Endothelial cell of umbilical vein (primary cell): ENCODE results near the gene SNX24. TPM values are rescaled to one million over a fixed set of nuclear protein-coding genes. Genes with fewer than 3 reads are reported as not detected.
"Not testable (repeated sequence)": the region's sequence is repeated elsewhere in the genome, so short reads cannot be mapped to it uniquely, and the experiment has no call there.

Experiments
- BruUV-seq: library from RNA; stranded (reverse); fragments of 400-500 nt; replicated peaks from 2 replicates; lab custom pipeline; 2021; lab: Mats Ljungman, UMichigan
- CTCF ChIA-PET: fragments of 300-600, 350-600 bp; sonication (Branson Sonifier 250); formaldehyde crosslinking; loops from one replicate; lab custom pipeline; 2021; ENCODE audit warnings: antibody characterized with exemption, inconsistent platforms; lab: Charles Lee
- POLR2A ChIA-PET: fragments of 300-600, 350-600 bp; sonication (Branson Sonifier 250); formaldehyde crosslinking; loops from one replicate; lab custom pipeline; 2021; ENCODE audit warnings: antibody characterized with exemption, inconsistent platforms; lab: Charles Lee
- DNase-seq: peaks from one replicate; pipeline ENCODE4 v3.0.0-alpha.2; 2011; ENCODE audit warnings: low read depth, low spot score
- FAIRE-seq: peaks from 2 replicates; lab custom pipeline; 2011; peaks lifted over from hg19 to GRCh38; lab: Jason Lieb, UNC
- H2AFZ ChIP-seq: 2 replicates; pipeline ENCODE4 v1.6.0; 2012; ENCODE audit warnings: low read depth, low read length, control low read depth, inconsistent platforms
- H3K27ac ChIP-seq: 2 replicates; pipeline ENCODE4 v1.5.1; 2011; ENCODE audit warnings: low read depth, mild to moderate bottlenecking, control low read depth, low read length, moderate library complexity; ENCODE audit not compliant: insufficient read depth
- H3K27me3 ChIP-seq, 2 experiments: 2 replicates each; pipeline versions ENCODE4 v1.6.0 to v1.6.1; 2011; ENCODE audit warnings: low read length in 2 of 2, mixed read lengths in 1 of 2; ENCODE audit not compliant: control insufficient read depth in 2 of 2, insufficient read depth in 2 of 2
- H3K36me3 ChIP-seq, 2 experiments: 2 replicates in 1 of 2; 3 replicates in 1 of 2; pipeline ENCODE4 v1.5.1; 2011; ENCODE audit warnings: low read length in 2 of 2, mild to moderate bottlenecking in 1 of 2, moderate library complexity in 1 of 2; ENCODE audit not compliant: control insufficient read depth in 2 of 2, insufficient read depth in 2 of 2; ENCODE audit errors: extremely low read depth in 1 of 2
- H3K4me1 ChIP-seq: 3 replicates; pipeline ENCODE4 v1.5.1; 2011; ENCODE audit warnings: mild to moderate bottlenecking, low read length; ENCODE audit not compliant: control insufficient read depth, insufficient read depth; ENCODE audit errors: extremely low read depth
- H3K4me2 ChIP-seq: 2 replicates; pipeline ENCODE4 v1.6.1; 2011; ENCODE audit warnings: low read length, control low read depth, mixed read lengths; ENCODE audit not compliant: insufficient read depth
- H3K4me3 ChIP-seq, 3 experiments: fragments of 200-600 bp in 1 of 3; sonication (generic), shearing (Covaris generic) in 1 of 3; replicated peaks in 1 of 3; 2 replicates each; pipeline ENCODE4 v1.5.1; 2011 to 2016; ENCODE audit warnings: control low read depth in 3 of 3, low read length in 3 of 3, mild to moderate bottlenecking in 2 of 3, inconsistent platforms in 1 of 3, low read depth in 1 of 3, moderate library complexity in 1 of 3; ENCODE audit not compliant: insufficient read depth in 1 of 3
- H3K79me2 ChIP-seq: 2 replicates; pipeline ENCODE4 v1.6.0; 2012; ENCODE audit warnings: low read length, inconsistent platforms; ENCODE audit not compliant: control insufficient read depth, insufficient read depth
- H3K9ac ChIP-seq: replicated peaks from 2 replicates; pipeline ENCODE3; 2011; ENCODE audit warnings: low read length, control low read depth; ENCODE audit not compliant: insufficient read depth; ENCODE audit errors: extremely low read depth
- H3K9me1 ChIP-seq: replicated peaks from 3 replicates; pipeline ENCODE4 v1.6.0; 2011; ENCODE audit warnings: mild to moderate bottlenecking, low read length; ENCODE audit not compliant: control insufficient read depth, insufficient read depth; ENCODE audit errors: extremely low read depth
- H3K9me3 ChIP-seq: replicated peaks from 2 replicates; pipeline ENCODE4 v1.5.1; 2012; ENCODE audit warnings: low read length, inconsistent platforms; ENCODE audit not compliant: control insufficient read depth, insufficient read depth
- H4K20me1 ChIP-seq: replicated peaks from 2 replicates; pipeline ENCODE3; 2011; ENCODE audit warnings: mild to moderate bottlenecking, low read length; ENCODE audit not compliant: control insufficient read depth, insufficient read depth; ENCODE audit errors: extremely low read depth
- EZH2 ChIP-seq: IDR thresholded peaks from 2 replicates; pipeline ENCODE4 v1.6.1; 2012; ENCODE audit warnings: borderline replicate concordance, low read depth, mild to moderate bottlenecking, moderate library complexity, low read length, inconsistent platforms; ENCODE audit not compliant: severe bottlenecking
- FOS ChIP-seq: IDR thresholded peaks from 2 replicates; pipeline ENCODE4 v1.6.1; 2011; ENCODE audit warnings: mild to moderate bottlenecking, low read length, moderate library complexity, borderline replicate concordance; ENCODE audit not compliant: insufficient read depth
- GATA2 ChIP-seq: IDR thresholded peaks from 2 replicates; pipeline ENCODE4 v1.7.0; 2011; ENCODE audit warnings: low read depth, mild to moderate bottlenecking, moderate library complexity, mixed read lengths, low read length; ENCODE audit not compliant: insufficient read length, insufficient read depth
- JUN ChIP-seq: IDR thresholded peaks from 2 replicates; pipeline ENCODE4 v1.6.1; 2011; ENCODE audit warnings: borderline replicate concordance, low read depth; ENCODE audit not compliant: insufficient read length, insufficient read depth
- MYC ChIP-seq: IDR thresholded peaks from one replicate; pipeline ENCODE4 v1.6.1; 2011; ENCODE audit warnings: mild to moderate bottlenecking, low read depth, low read length
- POLR2A ChIP-seq: IDR thresholded peaks from 2 replicates; pipeline ENCODE4 v1.6.1; 2012; ENCODE audit warnings: low read depth, mild to moderate bottlenecking, control low read depth, low read length
- POLR2AphosphoS5 ChIP-seq: IDR thresholded peaks from 2 replicates; pipeline ENCODE4 v1.6.1; 2012; ENCODE audit warnings: low read depth, mild to moderate bottlenecking, control low read depth, low read length, moderate library complexity; ENCODE audit not compliant: insufficient read depth
- dilution Hi-C: fragments of 300-500 bp; cut with MboI; formaldehyde crosslinking; loops from one replicate; pipeline ENCODE4 v1.15.0; 2019; ENCODE audit warnings: low sequenced_read_pairs; ENCODE audit not compliant: extremely low pct_ligation_motif_present
- intact Hi-C: fragments of 100-400 bp; cut with micrococcal nuclease; formaldehyde crosslinking; loops from one replicate; pipeline ENCODE4 v1.10.0; 2022
- polyA plus RNA-seq, 4 experiments: library from polyadenylated mRNA; depleted of rRNA in 3 of 4; stranded (reverse) in 3 of 4; unstranded in 1 of 4; fragments of >200 nt; gene quantifications; 2 replicates each; pipeline versions ENCODE4 v1.2.1 to v1.2.3, GENCODE V29; 2011 to 2012; ENCODE audit warnings: missing spikeins in 1 of 4
- total RNA-seq: library from RNA; stranded (reverse); gene quantifications from 2 replicates; pipeline ENCODE4 v1.2.3, GENCODE V29; 2021
- TF ChIP-seq, protein P1 (sequence below): IDR thresholded peaks from 2 replicates; pipeline ENCODE4 v1.6.1; 2011; ENCODE audit not compliant: insufficient read depth, insufficient read length
- TF ChIP-seq, protein P2 (sequence below), 2 donors: IDR thresholded peaks; 1 replicate in 1 of 2; 2 replicates in 1 of 2; pipeline ENCODE4 v1.5.1; 2011; ENCODE audit warnings: low read length in 2 of 2, mild to moderate bottlenecking in 2 of 2, moderate library complexity in 2 of 2, control low read depth in 1 of 2, inconsistent platforms in 1 of 2, low read depth in 1 of 2; ENCODE audit not compliant: insufficient read depth in 1 of 2; ENCODE audit errors: extremely low read depth in 1 of 2

Gene SNX24
- total and polyA plus RNA-seq, 2 donors (not counting 3 experiments of a cell fraction or from before 2014, with no cell fraction given) = 2.9 to 14.9 TPM

DNA sequence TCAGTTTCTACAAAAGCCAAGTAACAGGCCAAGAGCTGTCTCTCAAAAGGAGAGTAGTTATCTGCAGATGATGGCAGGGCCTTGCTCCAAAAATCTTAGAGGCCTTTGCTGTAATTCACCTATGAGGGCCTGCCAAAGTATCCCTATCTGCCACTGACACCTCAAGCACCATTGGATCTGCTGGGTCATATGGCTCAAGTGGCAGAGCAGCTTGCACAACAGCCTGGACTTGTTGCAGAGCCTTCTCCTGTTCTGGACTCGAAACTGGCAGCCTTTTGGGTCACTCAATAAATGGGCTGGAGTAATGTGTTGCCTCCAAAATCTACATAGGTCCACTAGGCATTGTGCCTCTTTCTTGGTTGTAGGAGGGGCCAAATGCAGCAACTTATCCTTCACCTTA lies 128.3 kb downstream of the SNX24 start:
- H3K4me2 ChIP-seq, H3K79me2 ChIP-seq, H4K20me1 ChIP-seq, H3K9ac ChIP-seq, intact Hi-C loops, H3K9me3 ChIP-seq, H2AFZ ChIP-seq, H3K9me1 ChIP-seq, DNase-seq, H3K27me3 ChIP-seq, dilution Hi-C loops, H3K27ac ChIP-seq, BruUV-seq, H3K4me1 ChIP-seq, POLR2A ChIA-PET, H3K36me3 ChIP-seq, H3K4me3 ChIP-seq, FAIRE-seq, CTCF ChIA-PET: not testable (repeated sequence)

DNA sequence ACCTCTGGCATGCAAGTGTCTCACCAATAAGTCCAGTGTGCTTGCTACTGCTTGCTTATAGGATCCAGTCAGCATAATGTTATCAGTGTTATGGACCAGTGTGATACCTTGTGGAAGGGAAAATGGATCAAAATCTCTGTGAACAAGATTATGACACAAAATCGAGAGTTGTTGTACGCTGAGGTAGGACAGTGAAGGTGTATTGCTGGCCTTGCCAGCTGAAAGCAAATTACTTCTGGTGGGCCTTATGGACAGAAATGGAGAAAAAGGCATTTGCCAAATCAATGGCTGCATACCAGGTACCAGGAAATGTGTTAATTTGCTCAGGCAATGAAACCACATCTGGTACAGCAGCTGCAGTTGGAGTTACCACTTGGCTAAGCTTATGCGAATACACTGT lies 128.8 kb downstream of the SNX24 start:
- intact Hi-C loops, dilution Hi-C loops: not testable (repeated sequence)

DNA sequence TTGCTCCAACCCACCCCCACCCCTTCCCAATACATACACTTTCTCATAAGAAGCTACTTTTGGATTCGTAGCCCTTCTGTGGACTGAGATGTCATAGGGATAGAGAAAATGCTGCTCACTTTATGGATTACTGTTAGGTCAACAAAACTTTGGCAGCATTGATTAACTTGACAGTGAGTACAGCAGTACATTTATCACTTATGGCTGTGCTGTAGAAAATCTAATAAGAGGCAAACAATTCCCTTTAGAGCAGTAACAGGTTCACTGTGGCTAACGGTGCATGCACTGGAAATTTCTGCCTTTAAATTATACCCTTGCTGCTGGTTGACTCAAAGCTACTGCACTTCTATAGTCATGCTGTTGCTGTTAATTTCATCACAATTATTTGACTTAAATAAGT lies 131.9 kb downstream of the SNX24 start:
- Histone ChIP-seq H3K9me3 (no peaks in the 10 kb centered on the region), H4K20me1 (no peaks in the 10 kb centered on the region), H3K27ac (no peak overlapping the region), H3K36me3 (no peaks in the 10 kb centered on the region), H3K9ac (no peak overlapping the region), H3K4me3 (no peak overlapping the region), H3K4me1 (peaks cover 9% of the 10 kb centered on the region), H3K9me1 (no peaks in the 10 kb centered on the region), H3K4me2 (no peak overlapping the region), H3K79me2 (no peaks in the 10 kb centered on the region), H2AFZ (no peak overlapping the region), H3K27me3 (no peaks in the 10 kb centered on the region)
- DNase-seq (no peak), FAIRE-seq (no peak)
- ChIA-PET POLR2A (no interaction called here), CTCF (no interaction called here)
- dilution Hi-C loops (no loop called here), intact Hi-C loops (no loop called here)
- TF ChIP-seq, protein P1, sequence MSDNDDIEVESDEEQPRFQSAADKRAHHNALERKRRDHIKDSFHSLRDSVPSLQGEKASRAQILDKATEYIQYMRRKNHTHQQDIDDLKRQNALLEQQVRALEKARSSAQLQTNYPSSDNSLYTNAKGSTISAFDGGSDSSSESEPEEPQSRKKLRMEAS = no peak
- TF ChIP-seq FOS (no peak), POLR2AphosphoS5 (no peak), POLR2A (no peak), JUN (no peak), EZH2 (no peak), MYC (no peak), GATA2 (no peak)
- TF ChIP-seq, protein P2, sequence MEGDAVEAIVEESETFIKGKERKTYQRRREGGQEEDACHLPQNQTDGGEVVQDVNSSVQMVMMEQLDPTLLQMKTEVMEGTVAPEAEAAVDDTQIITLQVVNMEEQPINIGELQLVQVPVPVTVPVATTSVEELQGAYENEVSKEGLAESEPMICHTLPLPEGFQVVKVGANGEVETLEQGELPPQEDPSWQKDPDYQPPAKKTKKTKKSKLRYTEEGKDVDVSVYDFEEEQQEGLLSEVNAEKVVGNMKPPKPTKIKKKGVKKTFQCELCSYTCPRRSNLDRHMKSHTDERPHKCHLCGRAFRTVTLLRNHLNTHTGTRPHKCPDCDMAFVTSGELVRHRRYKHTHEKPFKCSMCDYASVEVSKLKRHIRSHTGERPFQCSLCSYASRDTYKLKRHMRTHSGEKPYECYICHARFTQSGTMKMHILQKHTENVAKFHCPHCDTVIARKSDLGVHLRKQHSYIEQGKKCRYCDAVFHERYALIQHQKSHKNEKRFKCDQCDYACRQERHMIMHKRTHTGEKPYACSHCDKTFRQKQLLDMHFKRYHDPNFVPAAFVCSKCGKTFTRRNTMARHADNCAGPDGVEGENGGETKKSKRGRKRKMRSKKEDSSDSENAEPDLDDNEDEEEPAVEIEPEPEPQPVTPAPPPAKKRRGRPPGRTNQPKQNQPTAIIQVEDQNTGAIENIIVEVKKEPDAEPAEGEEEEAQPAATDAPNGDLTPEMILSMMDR (IDR thresholded peaks at IDR 0.05; ENCODE audit: extremely low read depth in 1 of 2, insufficient read depth in 1 of 2, low read depth in 1 of 2, low read length in 2 of 2) = no peak
- BruUV-seq = no TSS peak

More for the DNA sequence above, 128.8 kb downstream of the SNX24 start:
- H3K4me3 ChIP-seq, CTCF ChIA-PET, H3K27ac ChIP-seq, H4K20me1 ChIP-seq, H3K36me3 ChIP-seq, H3K9me1 ChIP-seq, H3K79me2 ChIP-seq, BruUV-seq, H3K4me1 ChIP-seq, H3K9ac ChIP-seq, DNase-seq, H2AFZ ChIP-seq, H3K27me3 ChIP-seq, H3K9me3 ChIP-seq, POLR2A ChIA-PET, H3K4me2 ChIP-seq, FAIRE-seq: not testable (repeated sequence)
